Uterus (tissue), 2 donors: ENCODE results near the gene SLC2A13.

Source experiments
- CTCF ChIP-seq, 4 experiments: fragments of 200-600 bp in 2 of 4; fragments of 450-650 bp in 2 of 4; sonication (generic) in 2 of 4; IDR thresholded peaks; one replicate each; pipeline ENCODE4 v1.5.1; 2016 to 2019; ENCODE audit warnings: antibody characterized with exemption in 4 of 4, mild to moderate bottlenecking in 2 of 4, moderate library complexity in 1 of 4
- POLR2A ChIP-seq, 2 donors: fragments of 450-650 bp; IDR thresholded peaks; one replicate each; pipeline ENCODE4 v1.6.1; 2016; ENCODE audit warnings: antibody characterized with exemption in 2 of 2, mild to moderate bottlenecking in 1 of 2, moderate library complexity in 1 of 2

DNA sequence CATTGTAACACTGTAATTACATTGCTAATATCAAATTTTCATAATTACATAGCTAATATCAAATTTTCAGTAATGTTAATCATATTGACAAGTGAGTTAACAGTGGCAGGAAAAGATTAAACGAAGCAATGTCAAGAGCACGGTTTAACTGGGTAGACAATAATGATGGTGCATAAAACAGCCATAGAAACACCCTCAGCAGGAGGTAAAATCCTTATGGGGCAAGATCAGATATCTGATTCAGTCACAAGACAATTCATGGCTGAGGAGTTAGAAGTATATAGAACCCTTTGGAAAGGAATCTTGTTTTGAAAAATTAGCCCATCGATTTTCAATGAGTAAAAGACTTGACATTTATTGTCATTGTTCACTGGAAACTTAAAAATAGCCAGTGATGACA, 190.6 kb downstream of the SLC2A13 start:
- TF ChIP-seq CTCF (IDR thresholded peaks at IDR 0.05) (no peak), POLR2A (IDR thresholded peaks at IDR 0.05) (no peak)
